IMR-90 (cell line): Measurements from ENCODE around the gene VASN. TPM values are rescaled to one million over a fixed set of nuclear protein-coding genes. Genes with fewer than 3 reads are reported as not detected.

Experiments used
- ATAC-seq: fragments of 200-7000 bp; cut with Tn5 transposase; 2 replicates; pipeline ENCODE4 v1.9.1; 2020; ENCODE audit warnings: low read depth, mild to moderate bottlenecking, moderate library complexity
- BruUV-seq: library from RNA; stranded (reverse); fragments of 400-500 nt; replicated peaks from 2 replicates; lab custom pipeline; 2021; lab: Mats Ljungman, UMichigan
- CTCF ChIA-PET: fragments of 300-600 bp; formaldehyde crosslinking; extraction: SDS; loops from one replicate; lab custom pipeline; 2021; ENCODE audit warnings: antibody characterized with exemption; lab: Yijun Ruan, JAX
- POLR2A ChIA-PET: fragments of 300-600 bp; sonication (Branson Sonifier 250); formaldehyde crosslinking; loops from one replicate; lab custom pipeline; 2022; ENCODE audit warnings: antibody characterized with exemption; ENCODE audit not compliant: unreplicated experiment; lab: Charles Lee
- DNase-seq: peaks from one replicate; pipeline ENCODE4 v3.0.0; 2013
- H2AFZ ChIP-seq: replicated peaks from 2 replicates; pipeline ENCODE3; 2013; ENCODE audit warnings: low read length, mild to moderate bottlenecking; ENCODE audit not compliant: poor library complexity
- H2AK5ac ChIP-seq: 2 replicates; pipeline ENCODE4 v1.6.1; 2013; ENCODE audit warnings: low read depth, low read length, inconsistent platforms
- H2AK9ac ChIP-seq: replicated peaks from 2 replicates; pipeline ENCODE3; 2013; ENCODE audit warnings: mild to moderate bottlenecking, low read depth, low read length, moderate library complexity; ENCODE audit not compliant: poor library complexity
- H2BK120ac ChIP-seq: 2 replicates; pipeline ENCODE4 v1.6.1; 2013; ENCODE audit warnings: low read depth, low read length, inconsistent platforms
- H2BK15ac ChIP-seq: 3 replicates; pipeline ENCODE4 v1.6.1; 2013; ENCODE audit warnings: low read depth, low read length, inconsistent platforms
- H2BK20ac ChIP-seq: 2 replicates; pipeline ENCODE4 v1.6.1; 2013; ENCODE audit warnings: low read depth, mild to moderate bottlenecking, inconsistent platforms, low read length, moderate library complexity
- H2BK5ac ChIP-seq: 2 replicates; pipeline ENCODE4 v1.6.1; 2013; ENCODE audit warnings: mild to moderate bottlenecking, low read depth, low read length, inconsistent platforms; ENCODE audit not compliant: poor library complexity, severe bottlenecking
- H3K14ac ChIP-seq: replicated peaks from 2 replicates; pipeline ENCODE4 v1.6.1; 2013; ENCODE audit warnings: low read depth, low read length, inconsistent platforms
- H3K18ac ChIP-seq: 2 replicates; pipeline ENCODE4 v1.6.1; 2013; ENCODE audit warnings: low read depth, low read length, control low read depth
- H3K23ac ChIP-seq: 2 replicates; pipeline ENCODE4 v1.6.1; 2013; ENCODE audit warnings: low read depth, low read length, inconsistent platforms
- H3K27ac ChIP-seq: 2 replicates; pipeline ENCODE4 v1.5.1; 2013; ENCODE audit warnings: mild to moderate bottlenecking, control low read depth, low read length; ENCODE audit not compliant: insufficient read depth
- H3K27me3 ChIP-seq: 2 replicates; pipeline ENCODE4 v1.6.1; 2013; ENCODE audit warnings: low read length; ENCODE audit not compliant: control insufficient read depth, insufficient read depth
- H3K36me3 ChIP-seq: 2 replicates; pipeline ENCODE4 v1.6.1; 2013; ENCODE audit warnings: low read length, mixed read lengths; ENCODE audit not compliant: control insufficient read depth, insufficient read depth
- H3K4ac ChIP-seq: 2 replicates; pipeline ENCODE4 v1.6.1; 2013; ENCODE audit warnings: low read depth, low read length, inconsistent platforms
- H3K4me1 ChIP-seq: 2 replicates; pipeline ENCODE4 v1.6.1; 2013; ENCODE audit warnings: low read length, mixed read lengths; ENCODE audit not compliant: control insufficient read depth, insufficient read depth
- H3K4me2 ChIP-seq: 2 replicates; pipeline ENCODE4 v1.6.1; 2013; ENCODE audit warnings: low read depth, mild to moderate bottlenecking, control low read depth, low read length, moderate library complexity
- H3K4me3 ChIP-seq: 2 replicates; pipeline ENCODE4 v1.5.1; 2013; ENCODE audit warnings: low read depth, mild to moderate bottlenecking, control low read depth, low read length, moderate library complexity; ENCODE audit not compliant: insufficient read depth
- H3K56ac ChIP-seq: 2 replicates; pipeline ENCODE4 v1.6.1; 2013; ENCODE audit warnings: low read length, inconsistent platforms; ENCODE audit not compliant: insufficient read depth; ENCODE audit errors: extremely low read depth
- H3K79me1 ChIP-seq, 2 experiments: 2 replicates each; pipeline ENCODE4 v1.6.1; 2013; ENCODE audit warnings: low read length in 2 of 2, inconsistent platforms in 1 of 2, low read depth in 1 of 2
- H3K9ac ChIP-seq: 2 replicates; pipeline ENCODE4 v1.6.1; 2013; ENCODE audit warnings: low read depth, low read length, control low read depth
- H3K9me1 ChIP-seq: 2 replicates; pipeline ENCODE4 v1.6.1; 2013; ENCODE audit warnings: low read length, inconsistent platforms; ENCODE audit not compliant: insufficient read depth
- H3K9me3 ChIP-seq: 2 replicates; pipeline ENCODE4 v1.6.1; 2013; ENCODE audit warnings: low read length; ENCODE audit not compliant: control insufficient read depth, insufficient read depth
- H4K20me1 ChIP-seq: 2 replicates; pipeline ENCODE4 v1.6.1; 2013; ENCODE audit warnings: low read length, inconsistent platforms; ENCODE audit not compliant: insufficient read depth
- H4K5ac ChIP-seq: 2 replicates; pipeline ENCODE4 v1.6.1; 2013; ENCODE audit warnings: mild to moderate bottlenecking, low read depth, low read length, control low read depth
- H4K8ac ChIP-seq, 2 experiments: 2 replicates each; pipeline ENCODE4 v1.6.1; 2013; ENCODE audit warnings: low read depth in 2 of 2, low read length in 2 of 2, control low read depth in 1 of 2, inconsistent platforms in 1 of 2
- H4K91ac ChIP-seq: 2 replicates; pipeline ENCODE4 v1.6.1; 2013; ENCODE audit warnings: low read depth, low read length, inconsistent platforms; ENCODE audit not compliant: insufficient read depth
- CHD1 ChIP-seq: IDR thresholded peaks from 2 replicates; pipeline ENCODE4 v1.6.1; 2012; ENCODE audit warnings: low read depth, low read length, improper control_type of control experiment
- MAZ ChIP-seq: IDR thresholded peaks from 2 replicates; pipeline ENCODE4 v1.6.1; 2012; ENCODE audit warnings: low read depth, mild to moderate bottlenecking, low read length, improper control_type of control experiment, moderate library complexity, borderline replicate concordance
- MXI1 ChIP-seq: IDR thresholded peaks from 2 replicates; pipeline ENCODE4 v1.6.1; 2012; ENCODE audit warnings: low read depth, mild to moderate bottlenecking, low read length, moderate library complexity, borderline replicate concordance
- RAD21 ChIP-seq: IDR thresholded peaks from 2 replicates; pipeline ENCODE4 v1.6.1; 2012; ENCODE audit warnings: low read length, improper control_type of control experiment
- RCOR1 ChIP-seq: IDR thresholded peaks from 2 replicates; pipeline ENCODE4 v1.6.1; 2012; ENCODE audit warnings: mild to moderate bottlenecking, low read length, improper control_type of control experiment; ENCODE audit not compliant: insufficient replicate concordance
- RFX5 ChIP-seq: IDR thresholded peaks from 2 replicates; pipeline ENCODE4 v1.8.0; 2012; ENCODE audit warnings: low read depth, mild to moderate bottlenecking, low read length, moderate library complexity
- WGBS, 2 experiments: methylation state at CpG; one replicate each; pipeline versions ENCODE4 v1.1.5 to v1.1.7; 2013; ENCODE audit warnings: missing lambda C conversion rate in 2 of 2; ENCODE audit not compliant: insufficient read length in 1 of 2; ENCODE audit errors: extremely low coverage in 2 of 2; 5-methylcytosine and 5-hydroxymethylcytosine counted together
- dilution Hi-C: fragments of 300-500 bp; cut with HindIII; formaldehyde crosslinking; loops from one replicate; pipeline ENCODE4 v1.14.3; 2018; ENCODE audit warnings: low sequenced_read_pairs; ENCODE audit not compliant: unreplicated experiment
- in situ Hi-C: fragments of 300-500 bp; cut with MboI; formaldehyde crosslinking; loops from 3 replicates; pipeline ENCODE4 v1.14.3; 2019; ENCODE audit warnings: low sequenced_read_pairs, inconsistent platforms, mixed read lengths
- intact Hi-C: fragments of 100-400 bp; cut with micrococcal nuclease; formaldehyde crosslinking; loops from 2 replicates; pipeline ENCODE4 v1.10.0; 2022
- polyA plus RNA-seq, 3 experiments: library from polyadenylated mRNA; depleted of rRNA; stranded (reverse); fragments of >200 nt; gene quantifications; 2 replicates each; pipeline ENCODE4 v1.2.3, GENCODE V29; 2012; ENCODE audit warnings: low replicate concordance in 1 of 3
- total RNA-seq: library from RNA; depleted of rRNA; stranded (reverse); fragments of >200 nt; gene quantifications from 2 replicates; pipeline ENCODE4 v1.2.3, GENCODE V29; 2012
- TF ChIP-seq, protein P1 (sequence below): fragments of 150-350 bp; IDR thresholded peaks from 2 replicates; pipeline ENCODE4 v1.6.1; 2017; ENCODE audit warnings: mild to moderate bottlenecking, antibody characterized with exemption, low read length, low read depth

VASN gene
- total and polyA plus RNA-seq, 2 of the 4 experiments (the other 2 are of a cell fraction): 9.3 to 87.2 TPM

DNA sequence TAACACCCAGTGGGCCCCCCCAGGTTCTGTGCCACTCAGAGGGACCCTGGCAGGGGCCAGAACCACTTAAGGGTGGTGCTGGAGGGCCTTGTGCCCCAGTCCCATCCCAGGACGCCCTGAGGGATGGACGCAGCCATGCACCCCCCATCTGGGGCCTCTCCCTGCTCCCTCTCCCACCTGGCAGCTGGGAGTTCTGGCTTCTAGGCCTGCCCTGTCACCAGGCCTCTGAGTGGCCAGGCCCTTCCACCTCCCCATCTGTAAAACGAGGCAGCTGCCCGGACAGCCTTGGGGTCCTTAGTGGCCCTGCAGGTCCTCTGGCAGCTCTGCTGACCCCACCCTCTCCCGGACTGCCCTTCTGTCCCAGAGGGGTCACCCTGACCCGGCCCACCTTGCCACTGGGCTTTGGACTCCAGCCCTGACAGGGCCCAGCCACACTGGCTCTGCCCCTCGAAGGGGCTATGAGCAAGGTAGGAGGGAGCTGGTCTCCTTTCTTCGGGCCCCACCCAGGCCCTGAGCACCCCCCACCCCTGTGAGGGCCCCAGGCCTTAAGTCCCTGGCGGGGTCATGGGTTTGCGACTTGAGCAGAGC, 32.8 kb upstream of the VASN start:
- H3K9me3 ChIP-seq: no peaks in the 10 kb centered on the region
- no peak overlapping the region for H3K4me3 ChIP-seq
- intact Hi-C loops: no loop called here
- TF ChIP-seq, protein P1, sequence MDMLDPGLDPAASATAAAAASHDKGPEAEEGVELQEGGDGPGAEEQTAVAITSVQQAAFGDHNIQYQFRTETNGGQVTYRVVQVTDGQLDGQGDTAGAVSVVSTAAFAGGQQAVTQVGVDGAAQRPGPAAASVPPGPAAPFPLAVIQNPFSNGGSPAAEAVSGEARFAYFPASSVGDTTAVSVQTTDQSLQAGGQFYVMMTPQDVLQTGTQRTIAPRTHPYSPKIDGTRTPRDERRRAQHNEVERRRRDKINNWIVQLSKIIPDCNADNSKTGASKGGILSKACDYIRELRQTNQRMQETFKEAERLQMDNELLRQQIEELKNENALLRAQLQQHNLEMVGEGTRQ: no peak
- TF ChIP-seq RAD21 (no peak), CHD1 (no peak), RCOR1 (no peak), RFX5 (no peak), MAZ (no peak), MXI1 (no peak)
- no peak overlapping the region for H2BK5ac ChIP-seq
- ATAC-seq (no peak), DNase-seq (no peak)
- no peak overlapping the region for H2BK120ac ChIP-seq
- H3K18ac ChIP-seq: no peak overlapping the region
- peaks cover 46% of the 10 kb centered on the region for H4K20me1 ChIP-seq
- no peak overlapping the region for H4K91ac ChIP-seq
- H3K9ac ChIP-seq: no peak overlapping the region
- no peak overlapping the region for H2AK9ac ChIP-seq
- H3K9me1 ChIP-seq: peaks cover 4% of the 10 kb centered on the region; the same call in 1 of the 2 replicates
- no peak overlapping the region for H3K14ac ChIP-seq
- H2AFZ ChIP-seq: no peak overlapping the region
- H2BK20ac ChIP-seq: no peak overlapping the region
- no peak overlapping the region for H3K4me2 ChIP-seq
- H3K36me3 ChIP-seq: peaks cover 40% of the 10 kb centered on the region
- H3K27me3 ChIP-seq: no peaks in the 10 kb centered on the region
- no peak overlapping the region for H4K5ac ChIP-seq
- H3K79me1 ChIP-seq: peaks cover 23 to 60% of the 10 kb centered on the region in 2 experiments
- H2BK15ac ChIP-seq: no peak overlapping the region
- no peak overlapping the region for H3K23ac ChIP-seq
- H3K4me1 ChIP-seq: peaks cover 7% of the 10 kb centered on the region; the same call in 1 of the 2 replicates
- POLR2A ChIA-PET: no interaction called here
- dilution Hi-C loops: no loop called here
- no peak overlapping the region for H4K8ac ChIP-seq
- CTCF ChIA-PET: no interaction called here
- in situ Hi-C loops: loop anchor here (10.0 kb wide), 1 partner anchor 354 kb away; no protein-coding TSS in a partner anchor
- no TSS peak for BruUV-seq
- WGBS, 2 experiments: 86% methylated on average over 2 of the region's 10 CpGs; no CpG with 5 or more reads in 1 of the 2 experiments
- H3K56ac ChIP-seq: no peak overlapping the region
- no peak overlapping the region for H3K27ac ChIP-seq
- no peak overlapping the region for H3K4ac ChIP-seq
- no peak overlapping the region for H2AK5ac ChIP-seq
